SK-N-SH (cell line): Measurements from ENCODE around the gene UGT2B15. TPM values are rescaled to one million over a fixed set of nuclear protein-coding genes. Genes with fewer than 3 reads are reported as not detected.

ENCODE experiments used
- CTCF ChIA-PET: fragments of 300-600, 350-600 bp; formaldehyde crosslinking; extraction: SDS; loops from one replicate; lab custom pipeline; 2021; lab: Yijun Ruan, JAX
- POLR2A ChIA-PET: fragments of 350-600 bp; sonication (Branson Sonifier 250); formaldehyde crosslinking; extraction: SDS; loops from one replicate; lab custom pipeline; 2020; ENCODE audit warnings: antibody characterized with exemption, inconsistent platforms; lab: Yijun Ruan, JAX
- DNase-seq: peaks from one replicate; pipeline ENCODE4 v3.0.0; 2012
- H2AFZ ChIP-seq: fragments of 200-600 bp; sonication (generic); 2 replicates; pipeline ENCODE4 v1.8.1; 2016; ENCODE audit warnings: antibody characterized with exemption, mild to moderate bottlenecking, low read depth
- H3F3A ChIP-seq: fragments of 200-600 bp; sonication (generic); replicated peaks from 2 replicates; pipeline ENCODE3; 2016; ENCODE audit warnings: antibody characterized with exemption, mild to moderate bottlenecking; ENCODE audit not compliant: insufficient read depth
- H3K27ac ChIP-seq, 2 experiments: fragments of 200-500 bp in 1 of 2; fragments of 200-600 bp in 1 of 2; sonication (Bioruptor generic) in 1 of 2; sonication (generic), shearing (Covaris generic) in 1 of 2; 2 replicates each; pipeline versions ENCODE4 v1.5.1 to v1.6.1; 2014 to 2016; ENCODE audit warnings: low read depth in 2 of 2, inconsistent platforms in 1 of 2, low read length in 1 of 2, mild to moderate bottlenecking in 1 of 2, mixed read lengths in 1 of 2
- H3K27me3 ChIP-seq: fragments of 200-600 bp; sonication (generic), shearing (Covaris generic); 2 replicates; pipeline ENCODE4 v1.6.1; 2016; ENCODE audit warnings: mixed run types; ENCODE audit not compliant: insufficient read depth
- H3K36me3 ChIP-seq, 2 experiments: fragments of 200-500 bp in 1 of 2; fragments of 200-600 bp in 1 of 2; sonication (Bioruptor generic) in 1 of 2; sonication (generic) in 1 of 2; replicated peaks in 1 of 2; 2 replicates each; pipeline versions ENCODE3 to v1.5.1; 2014 to 2016; ENCODE audit warnings: low read length in 1 of 2, mild to moderate bottlenecking in 1 of 2; ENCODE audit not compliant: insufficient read depth in 2 of 2, control insufficient read depth in 1 of 2
- H3K4me1 ChIP-seq, 2 experiments: fragments of 200-500 bp in 1 of 2; fragments of 200-600 bp in 1 of 2; sonication (Bioruptor generic) in 1 of 2; sonication (generic), shearing (Covaris generic) in 1 of 2; 2 replicates each; pipeline versions ENCODE4 v1.5.1 to v1.6.1; 2014 to 2016; ENCODE audit warnings: low read depth in 1 of 2, low read length in 1 of 2, mixed run types in 1 of 2; ENCODE audit not compliant: insufficient read depth in 2 of 2, control insufficient read depth in 1 of 2
- H3K4me2 ChIP-seq: fragments of 200-600 bp; sonication (generic), shearing (Covaris generic); 2 replicates; pipeline ENCODE4 v1.6.1; 2017; ENCODE audit warnings: mixed run types
- H3K4me3 ChIP-seq, 2 experiments: fragments of 200-500 bp in 1 of 2; fragments of 200-600 bp in 1 of 2; sonication (Bioruptor generic) in 1 of 2; sonication (generic), shearing (Covaris generic) in 1 of 2; 2 replicates each; pipeline versions ENCODE4 v1.5.1 to v1.8.1; 2014 to 2016; ENCODE audit warnings: low read depth in 2 of 2, inconsistent platforms in 1 of 2, low read length in 1 of 2, mild to moderate bottlenecking in 1 of 2, mixed read lengths in 1 of 2, moderate library complexity in 1 of 2
- H3K79me2 ChIP-seq: fragments of 200-600 bp; sonication (generic); 2 replicates; pipeline ENCODE4 v1.8.1; 2017; ENCODE audit warnings: mild to moderate bottlenecking; ENCODE audit not compliant: insufficient read depth
- H3K9ac ChIP-seq: fragments of 200-600 bp; sonication (generic); 2 replicates; pipeline ENCODE4 v1.6.1; 2017; ENCODE audit warnings: mixed run types
- H3K9me2 ChIP-seq: fragments of 200-600 bp; sonication (generic); 2 replicates; pipeline ENCODE4 v1.6.1; 2017; ENCODE audit warnings: mixed run types
- H3K9me3 ChIP-seq: fragments of 200-600 bp; sonication (generic); 2 replicates; pipeline ENCODE4 v1.6.1; 2017; ENCODE audit warnings: mixed run types, mild to moderate bottlenecking, moderate library complexity
- H4K20me1 ChIP-seq: fragments of 200-600 bp; sonication (generic); 2 replicates; pipeline ENCODE4 v1.6.1; 2017; ENCODE audit warnings: mild to moderate bottlenecking, mixed run types; ENCODE audit not compliant: insufficient read depth
- CHD2 ChIP-seq: fragments of 150-350 bp; IDR thresholded peaks from 2 replicates; pipeline ENCODE4 v1.6.1; 2018; ENCODE audit warnings: low read length; ENCODE audit not compliant: partially characterized antibody
- EP300 ChIP-seq, 2 experiments: IDR thresholded peaks; 2 replicates each; pipeline versions ENCODE4 v1.4.0 to v1.6.1; 2012; ENCODE audit warnings: borderline replicate concordance in 1 of 2, low read depth in 1 of 2, low read length in 1 of 2
- EZH2phosphoT487 ChIP-seq: fragments of 200-600 bp; sonication (generic); IDR thresholded peaks from 2 replicates; pipeline ENCODE4 v1.6.1; 2017; ENCODE audit warnings: low read depth, mixed run types, mild to moderate bottlenecking, antibody characterized with exemption, moderate library complexity, borderline replicate concordance
- FOSL2 ChIP-seq: IDR thresholded peaks from 2 replicates; pipeline ENCODE4 v1.4.0; 2012; ENCODE audit warnings: low read depth, mild to moderate bottlenecking, moderate library complexity, borderline replicate concordance
- FOXM1 ChIP-seq: IDR thresholded peaks from 2 replicates; pipeline ENCODE4 v1.4.0; 2012; ENCODE audit warnings: low read depth, mild to moderate bottlenecking
- GATA2 ChIP-seq: sonication (generic); formaldehyde crosslinking; IDR thresholded peaks from 2 replicates; pipeline ENCODE4 v1.5.0; 2020; ENCODE audit warnings: mild to moderate bottlenecking, missing genetic modification reagents
- JUND ChIP-seq: IDR thresholded peaks from 2 replicates; pipeline ENCODE4 v1.4.0; 2012
- MAX ChIP-seq: IDR thresholded peaks from 2 replicates; pipeline ENCODE4 v1.4.0; 2012; ENCODE audit warnings: low read depth
- MEF2A ChIP-seq: IDR thresholded peaks from 2 replicates; pipeline ENCODE4 v1.4.0; 2012; ENCODE audit warnings: low read depth, borderline replicate concordance
- MXI1 ChIP-seq: IDR thresholded peaks from 2 replicates; pipeline ENCODE4 v1.6.1; 2012; ENCODE audit warnings: mild to moderate bottlenecking, low read depth, low read length, improper control_type of control experiment
- POLR2AphosphoS5 ChIP-seq: IDR thresholded peaks from 2 replicates; pipeline ENCODE4 v1.6.1; 2012; ENCODE audit warnings: low read depth, low read length
- RFX5 ChIP-seq: IDR thresholded peaks from 2 replicates; pipeline ENCODE4 v1.6.1; 2012; ENCODE audit warnings: mild to moderate bottlenecking, improper control_type of control experiment, low read length
- RXRA ChIP-seq: IDR thresholded peaks from 2 replicates; pipeline ENCODE4 v1.4.0; 2012; ENCODE audit warnings: low read depth, mild to moderate bottlenecking, borderline replicate concordance
- SIN3A ChIP-seq: IDR thresholded peaks from 2 replicates; pipeline ENCODE4 v1.6.1; 2012; ENCODE audit warnings: low read depth, mild to moderate bottlenecking, low read length, moderate library complexity, borderline replicate concordance
- SMC3 ChIP-seq: IDR thresholded peaks from 2 replicates; pipeline ENCODE4 v1.6.1; 2012; ENCODE audit warnings: low read depth, low read length, improper control_type of control experiment
- TEAD4 ChIP-seq: IDR thresholded peaks from 2 replicates; pipeline ENCODE4 v1.4.0; 2012; ENCODE audit warnings: mild to moderate bottlenecking, borderline replicate concordance; ENCODE audit not compliant: insufficient read depth
- USF2 ChIP-seq: fragments of 150-350 bp; IDR thresholded peaks from 2 replicates; pipeline ENCODE4 v1.6.1; 2017; ENCODE audit warnings: antibody characterized with exemption, low read length, low read depth, borderline replicate concordance
- YY1 ChIP-seq: IDR thresholded peaks from 2 replicates; pipeline ENCODE4 v1.4.0; 2012; ENCODE audit warnings: low read depth, mild to moderate bottlenecking
- WGBS: methylation state at CpG from one replicate; pipeline ENCODE4 v1.1.6; 2017; ENCODE audit warnings: low lambda C conversion rate; 5-methylcytosine and 5-hydroxymethylcytosine counted together
- polyA plus RNA-seq, 3 experiments: library from polyadenylated mRNA; depleted of rRNA; stranded (reverse); fragments of >200 nt; gene quantifications; 2 replicates each; pipeline ENCODE4 v1.2.3, GENCODE V29; 2012
- TF ChIP-seq, protein P1 (sequence below): IDR thresholded peaks from 2 replicates; pipeline ENCODE4 v1.4.0; 2012; ENCODE audit warnings: low read depth, borderline replicate concordance
- TF ChIP-seq, protein P2 (sequence below): IDR thresholded peaks from 2 replicates; pipeline ENCODE4 v1.4.0; 2012; ENCODE audit warnings: low read depth, borderline replicate concordance

Gene UGT2B15
- polyA plus RNA-seq, 1 of the 3 experiments (the other 2 are of a cell fraction): not detected

DNA sequence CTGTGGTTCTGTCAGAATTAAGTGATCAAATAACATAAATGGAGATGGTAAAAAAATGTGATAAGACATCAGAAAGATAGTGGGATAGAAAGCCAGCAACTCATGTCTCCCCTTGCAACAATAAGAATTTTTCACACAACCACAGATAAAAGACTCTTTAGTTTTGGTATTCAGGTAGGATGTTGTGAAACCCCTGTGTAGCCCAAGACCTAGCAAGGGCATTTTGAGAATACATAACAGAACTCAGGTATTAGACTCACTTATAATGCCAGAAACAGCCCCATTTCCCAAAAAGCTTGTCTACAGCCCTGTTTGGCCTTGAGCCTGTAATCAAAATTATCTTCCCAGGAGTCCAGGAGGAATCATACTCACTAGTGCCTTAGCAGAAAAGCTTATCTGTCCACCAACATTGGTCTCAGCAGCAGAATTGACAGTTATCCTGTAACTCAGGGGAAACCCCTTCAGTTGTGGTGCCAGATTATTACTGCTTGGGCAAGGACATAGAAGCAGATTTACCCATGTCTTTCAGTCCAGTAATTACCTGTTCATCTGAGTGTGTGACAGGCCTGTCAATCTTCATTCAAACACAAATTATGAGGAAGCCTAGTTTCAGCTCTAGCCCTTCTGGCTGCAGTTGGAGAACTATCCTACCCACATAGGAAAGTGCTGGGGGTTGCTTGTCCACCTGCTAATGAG is 53.3 kb downstream of the UGT2B15 start:
- DNase-seq: no peak
- no peaks in the 10 kb centered on the region for H3K4me1 ChIP-seq
- no peaks in the 10 kb centered on the region for H4K20me1 ChIP-seq
- no peaks in the 10 kb centered on the region for H3K79me2 ChIP-seq
- no peak overlapping the region for H3K4me3 ChIP-seq
- ChIA-PET CTCF (interaction anchor here (0.6 kb wide), 1 partner anchor 120 kb away, joined by 3 read pairs; no protein-coding TSS in a partner anchor), POLR2A (no interaction called here)
- H3K9me2 ChIP-seq: no peaks in the 10 kb centered on the region
- no peaks in the 10 kb centered on the region for H3K27me3 ChIP-seq
- no peak overlapping the region for H3K9ac ChIP-seq
- H3F3A ChIP-seq: no peaks in the 10 kb centered on the region
- no peak overlapping the region for H3K27ac ChIP-seq
- H2AFZ ChIP-seq: no peak overlapping the region
- H3K36me3 ChIP-seq: no peaks in the 10 kb centered on the region
- no peak for TF ChIP-seq USF2
- no peak for TF ChIP-seq SMC3
- no peak for TF ChIP-seq RFX5
- TF ChIP-seq, protein P1, sequence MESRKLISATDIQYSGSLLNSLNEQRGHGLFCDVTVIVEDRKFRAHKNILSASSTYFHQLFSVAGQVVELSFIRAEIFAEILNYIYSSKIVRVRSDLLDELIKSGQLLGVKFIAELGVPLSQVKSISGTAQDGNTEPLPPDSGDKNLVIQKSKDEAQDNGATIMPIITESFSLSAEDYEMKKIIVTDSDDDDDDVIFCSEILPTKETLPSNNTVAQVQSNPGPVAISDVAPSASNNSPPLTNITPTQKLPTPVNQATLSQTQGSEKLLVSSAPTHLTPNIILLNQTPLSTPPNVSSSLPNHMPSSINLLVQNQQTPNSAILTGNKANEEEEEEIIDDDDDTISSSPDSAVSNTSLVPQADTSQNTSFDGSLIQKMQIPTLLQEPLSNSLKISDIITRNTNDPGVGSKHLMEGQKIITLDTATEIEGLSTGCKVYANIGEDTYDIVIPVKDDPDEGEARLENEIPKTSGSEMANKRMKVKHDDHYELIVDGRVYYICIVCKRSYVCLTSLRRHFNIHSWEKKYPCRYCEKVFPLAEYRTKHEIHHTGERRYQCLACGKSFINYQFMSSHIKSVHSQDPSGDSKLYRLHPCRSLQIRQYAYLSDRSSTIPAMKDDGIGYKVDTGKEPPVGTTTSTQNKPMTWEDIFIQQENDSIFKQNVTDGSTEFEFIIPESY: no peak
- no peak for TF ChIP-seq MAX
- TF ChIP-seq EP300 (IDR thresholded peaks at IDR 0.05; ENCODE audit: borderline replicate concordance in 1 of 2, low read depth in 1 of 2, low read length in 1 of 2): no peak
- no peak for TF ChIP-seq FOXM1
- TF ChIP-seq JUND: no peak
- TF ChIP-seq FOSL2: no peak
- no peak for TF ChIP-seq TEAD4
- no peak for TF ChIP-seq GATA2 (CRISPR knock-in tag)
- TF ChIP-seq POLR2AphosphoS5: no peak
- TF ChIP-seq YY1: no peak
- no peak for TF ChIP-seq EZH2phosphoT487
- H3K4me2 ChIP-seq: no peak overlapping the region
- H3K9me3 ChIP-seq: no peaks in the 10 kb centered on the region

DNA sequence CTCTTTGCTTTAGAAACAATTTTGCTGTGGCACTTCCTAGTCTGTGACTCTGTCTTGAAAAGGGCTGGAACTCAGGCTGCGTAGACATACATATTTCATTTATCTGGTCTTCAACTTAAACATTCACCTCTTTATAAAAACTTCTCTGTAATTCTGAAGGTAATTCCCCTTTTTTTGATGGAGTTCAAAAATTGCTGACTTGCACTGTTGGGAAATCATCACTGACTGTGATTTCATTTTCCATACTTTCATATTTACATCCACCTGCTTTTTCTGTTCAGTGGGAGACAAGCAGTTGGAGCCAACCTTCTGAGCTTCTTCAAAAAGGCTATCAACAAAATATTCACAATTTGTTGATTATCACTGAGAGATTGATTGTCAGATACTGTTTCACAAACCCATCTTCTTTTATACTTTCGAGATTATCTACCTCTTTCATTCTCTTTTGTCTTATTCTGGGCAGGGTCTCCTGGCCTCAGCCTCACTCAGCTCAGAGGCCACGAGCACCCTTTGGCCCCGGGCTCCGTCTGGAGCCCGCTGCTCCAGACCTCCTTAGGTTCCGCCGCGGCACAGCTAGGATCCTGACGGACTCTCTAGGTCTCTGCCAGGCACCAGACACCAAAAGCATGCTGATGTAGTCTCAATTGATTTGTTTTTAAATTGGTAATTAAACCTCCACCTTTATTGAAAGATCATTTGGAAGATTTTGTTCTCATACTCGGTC is 54.6 kb downstream of the UGT2B15 start:
- H2AFZ ChIP-seq: no peak overlapping the region
- H3K36me3 ChIP-seq: no peaks in the 10 kb centered on the region
- H3K79me2 ChIP-seq: no peaks in the 10 kb centered on the region
- no peaks in the 10 kb centered on the region for H3F3A ChIP-seq
- ChIA-PET CTCF (no interaction called here), POLR2A (no interaction called here)
- no peaks in the 10 kb centered on the region for H3K27me3 ChIP-seq
- H3K4me1 ChIP-seq: no peaks in the 10 kb centered on the region
- no peaks in the 10 kb centered on the region for H4K20me1 ChIP-seq
- H3K4me3 ChIP-seq: no peak overlapping the region
- no peak overlapping the region for H3K27ac ChIP-seq
- no peaks in the 10 kb centered on the region for H3K9me2 ChIP-seq
- H3K9me3 ChIP-seq: no peaks in the 10 kb centered on the region
- TF ChIP-seq TEAD4: no peak
- no peak for TF ChIP-seq GATA2 (CRISPR knock-in tag)
- TF ChIP-seq, protein P2, sequence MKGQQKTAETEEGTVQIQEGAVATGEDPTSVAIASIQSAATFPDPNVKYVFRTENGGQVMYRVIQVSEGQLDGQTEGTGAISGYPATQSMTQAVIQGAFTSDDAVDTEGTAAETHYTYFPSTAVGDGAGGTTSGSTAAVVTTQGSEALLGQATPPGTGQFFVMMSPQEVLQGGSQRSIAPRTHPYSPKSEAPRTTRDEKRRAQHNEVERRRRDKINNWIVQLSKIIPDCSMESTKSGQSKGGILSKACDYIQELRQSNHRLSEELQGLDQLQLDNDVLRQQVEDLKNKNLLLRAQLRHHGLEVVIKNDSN: no peak
- TF ChIP-seq USF2: no peak
- no peak for TF ChIP-seq SIN3A
- TF ChIP-seq RXRA: no peak
- TF ChIP-seq EZH2phosphoT487: no peak
- no peak for TF ChIP-seq MEF2A
- no peak for TF ChIP-seq POLR2AphosphoS5
- TF ChIP-seq MXI1: no peak
- no peak for TF ChIP-seq CHD2
- no peak for TF ChIP-seq RFX5
- 19% methylated on average over 11 of the region's 11 CpGs for WGBS
- no peak for DNase-seq
- H3K9ac ChIP-seq: no peak overlapping the region
- no peak overlapping the region for H3K4me2 ChIP-seq
